B cell (primary cell): ENCODE results near the gene AFDN. TPM values are rescaled to one million over a fixed set of nuclear protein-coding genes. Genes with fewer than 3 reads are reported as not detected.

Source experiments
- ATAC-seq: fragments of 200-7000 bp; cut with Tn5 transposase; one replicate; pipeline ENCODE4 v1.10.0; 2021; ENCODE audit warnings: low read depth, mild to moderate bottlenecking, moderate number of reproducible peaks, moderate library complexity
- CTCF ChIA-PET: fragments of 350-600 bp; sonication (Branson Sonifier 250); formaldehyde crosslinking; loops from one replicate; lab custom pipeline; 2021; ENCODE audit warnings: antibody characterized with exemption, inconsistent platforms; lab: Charles Lee
- POLR2A ChIA-PET: fragments of 350-600 bp; sonication (Branson Sonifier 250); formaldehyde crosslinking; loops from one replicate; lab custom pipeline; 2021; ENCODE audit warnings: antibody characterized with exemption; lab: Charles Lee
- DNase-seq: peaks from one replicate; pipeline ENCODE4 v3.0.0; 2013
- H2AFZ ChIP-seq: 2 replicates; pipeline ENCODE4 v1.6.1; 2012; ENCODE audit warnings: mild to moderate bottlenecking, low read depth, low read length; ENCODE audit not compliant: insufficient read depth, poor library complexity, severe bottlenecking
- H3K27ac ChIP-seq, 2 donors: 1 replicate in 1 of 2; 2 replicates in 1 of 2; pipeline ENCODE4 v1.5.1; 2012 to 2013; ENCODE audit warnings: low read length in 2 of 2, mild to moderate bottlenecking in 2 of 2, moderate library complexity in 1 of 2
- H3K27me3 ChIP-seq, 4 experiments: fragments of 200-600 bp in 1 of 4; sonication (generic) in 1 of 4; replicated peaks in 1 of 4; 1 replicate in 2 of 4; 2 replicates in 2 of 4; pipeline versions ENCODE4 v1.6.1 to v1.7.0; 2013 to 2016; ENCODE audit warnings: low read length in 3 of 4, mild to moderate bottlenecking in 2 of 4, mixed read lengths in 1 of 4, moderate library complexity in 1 of 4; ENCODE audit not compliant: insufficient read depth in 4 of 4, control insufficient read depth in 3 of 4; ENCODE audit errors: control extremely low read depth in 1 of 4
- H3K36me3 ChIP-seq, 2 experiments: replicated peaks in 1 of 2; 1 replicate in 1 of 2; 2 replicates in 1 of 2; pipeline versions ENCODE4 v1.6.1 to v1.7.1; 2013; ENCODE audit warnings: low read length in 1 of 2; ENCODE audit not compliant: insufficient read depth in 2 of 2, control insufficient read depth in 1 of 2; ENCODE audit errors: control extremely low read depth in 1 of 2, extremely low read depth in 1 of 2
- H3K4me1 ChIP-seq, 2 donors: fragments of 200-600 bp in 1 of 2; sonication (generic) in 1 of 2; 1 replicate in 1 of 2; 2 replicates in 1 of 2; pipeline versions ENCODE4 v1.5.1 to v1.6.1; 2013 to 2017; ENCODE audit warnings: low read length in 2 of 2; ENCODE audit not compliant: control insufficient read depth in 2 of 2, insufficient read depth in 2 of 2
- H3K4me2 ChIP-seq: replicated peaks from 2 replicates; pipeline ENCODE3; 2012; ENCODE audit warnings: mild to moderate bottlenecking, low read depth, low read length; ENCODE audit not compliant: poor library complexity, severe bottlenecking
- H3K4me3 ChIP-seq, 5 experiments: fragments of 200-600 bp in 1 of 5; sonication (generic) in 1 of 5; 1 replicate in 3 of 5; 2 replicates in 2 of 5; pipeline versions ENCODE4 v1.5.1 to v1.7.0; 2011 to 2016; ENCODE audit warnings: low read length in 4 of 5, mild to moderate bottlenecking in 4 of 5, low read depth in 2 of 5, control low read depth in 1 of 5, moderate library complexity in 1 of 5; ENCODE audit not compliant: insufficient read depth in 1 of 5; ENCODE audit errors: control extremely low read depth in 1 of 5, extremely low read depth in 1 of 5
- H3K79me2 ChIP-seq: fragments of 200-600 bp; sonication (generic); one replicate; pipeline ENCODE4 v1.6.0; 2016; ENCODE audit warnings: low read length; ENCODE audit not compliant: control insufficient read depth, insufficient read depth
- H3K9ac ChIP-seq: fragments of 200-600 bp; sonication (generic); 2 replicates; pipeline ENCODE4 v1.6.1; 2017; ENCODE audit warnings: mild to moderate bottlenecking, low read length, moderate library complexity
- H3K9me3 ChIP-seq, 3 donors: one replicate each; pipeline versions ENCODE4 v1.6.1 to v1.7.1; 2013; ENCODE audit warnings: low read length in 2 of 3; ENCODE audit not compliant: control insufficient read depth in 2 of 3, insufficient read depth in 1 of 3; ENCODE audit errors: control extremely low read depth in 1 of 3
- H4K20me1 ChIP-seq: 2 replicates; pipeline ENCODE4 v1.6.0; 2012; ENCODE audit warnings: mild to moderate bottlenecking, low read length; ENCODE audit not compliant: insufficient read depth, control insufficient read depth, poor library complexity, severe bottlenecking
- H3K27ac Mint-ChIP-seq: one replicate; pipeline ENCODE4 v1.8.0; 2021; ENCODE audit warnings: mixed read lengths
- H3K27me3 Mint-ChIP-seq: one replicate; pipeline ENCODE4 v1.8.0; 2021; ENCODE audit warnings: mixed read lengths
- H3K4me1 Mint-ChIP-seq: one replicate; pipeline ENCODE4 v1.8.0; 2021; ENCODE audit warnings: mixed read lengths
- H3K4me3 Mint-ChIP-seq: one replicate; pipeline ENCODE4 v1.8.0; 2021; ENCODE audit warnings: mixed read lengths
- H3K9me3 Mint-ChIP-seq: one replicate; pipeline ENCODE4 v1.8.0; 2022; ENCODE audit warnings: mixed read lengths; ENCODE audit not compliant: insufficient read depth
- CTCF ChIP-seq: fragments of 200-600 bp; IDR thresholded peaks from one replicate; pipeline ENCODE4 v1.8.0; 2022; ENCODE audit warnings: antibody characterized with exemption, mild to moderate bottlenecking
- EZH2 ChIP-seq: IDR thresholded peaks from 2 replicates; pipeline ENCODE4 v1.6.1; 2012; ENCODE audit warnings: borderline replicate concordance, low read depth, mild to moderate bottlenecking, moderate library complexity, low read length; ENCODE audit not compliant: insufficient read depth, poor library complexity, severe bottlenecking
- WGBS: methylation state at CpG from one replicate; pipeline ENCODE4 v1.1.5; 2013; ENCODE audit warnings: missing lambda C conversion rate; ENCODE audit not compliant: insufficient coverage; 5-methylcytosine and 5-hydroxymethylcytosine counted together
- intact Hi-C: fragments of 100-400 bp; cut with micrococcal nuclease; formaldehyde crosslinking; loops from one replicate; pipeline ENCODE4 v1.10.0; 2022
- polyA plus RNA-seq: library from polyadenylated mRNA; depleted of rRNA; stranded (reverse); fragments of >200 nt; gene quantifications from 2 replicates; pipeline ENCODE4 v1.2.3, GENCODE V29; 2012
- total RNA-seq, 2 donors: library from RNA; stranded (reverse); fragments of 120-200 nt in 1 of 2; gene quantifications; 1 replicate in 1 of 2; 2 replicates in 1 of 2; pipeline versions ENCODE4 v1.2.3 to v1.2.4, GENCODE V29; 2013 to 2022

Gene AFDN
- total and polyA plus RNA-seq, 2 donors (not counting 1 experiment from before 2014, with no cell fraction given), result 15.4 to 70.5 TPM

- Mint-ChIP-seq H3K27ac (no peak overlapping the region), H3K4me3 (peak overlapping the region; percentile 2), H3K4me1 (peaks cover 25% of the 10 kb centered on the region), H3K27me3 (peaks cover 15% of the 10 kb centered on the region), H3K9me3 (no peaks in the 10 kb centered on the region)
- H3K79me2 ChIP-seq, result no peaks in the 10 kb centered on the region
- no peak overlapping the region for H3K27ac ChIP-seq
- no peaks in the 10 kb centered on the region for H3K9me3 ChIP-seq
- peaks cover 14 to 18% of the 10 kb centered on the region in 2 donors for H3K4me1 ChIP-seq
- ATAC-seq (peak; percentile 21), DNase-seq (no peak)
- H3K9ac ChIP-seq, result no peak overlapping the region
- intact Hi-C loops, result no loop called here
- H3K27me3 ChIP-seq, result peaks cover 0 to 27% (median 3%) of the 10 kb centered on the region in 4 experiments
- CTCF ChIA-PET, result no interaction called here
- no peaks in the 10 kb centered on the region for H4K20me1 ChIP-seq
- WGBS, result 0% methylated on average over 2 of the region's 4 CpGs
- no peak overlapping the region for H3K4me3 ChIP-seq
- H3K4me2 ChIP-seq, result no peak overlapping the region
- no peaks in the 10 kb centered on the region for H3K36me3 ChIP-seq
- no peak for TF ChIP-seq CTCF
- TF ChIP-seq EZH2, result no peak
- H2AFZ ChIP-seq, result no peak overlapping the region
- POLR2A ChIA-PET, result no interaction called here
Observed at GRCh38 chr6:167832497-167833395, 6.0 kb downstream of the AFDN start.

- no CpG with 5 or more reads among the region's 2 CpGs for WGBS
- Mint-ChIP-seq H3K9me3 (no peaks in the 10 kb centered on the region), H3K4me3 (peak overlapping the region; percentile 2), H3K27me3 (peaks cover 16% of the 10 kb centered on the region), H3K4me1 (peaks cover 19% of the 10 kb centered on the region), H3K27ac (no peak overlapping the region)
- POLR2A ChIA-PET, result no interaction called here
- intact Hi-C loops, result no loop called here
- DNase-seq, result no peak
- TF ChIP-seq CTCF (no peak), EZH2 (no peak)
- Histone ChIP-seq H3K27me3 (peaks cover 0 to 25% (median 2%) of the 10 kb centered on the region in 4 experiments), H3K4me2 (no peak overlapping the region), H3K27ac (no peak overlapping the region), H3K9ac (no peak overlapping the region), H3K36me3 (no peaks in the 10 kb centered on the region), H3K4me1 (peaks cover 10 to 11% of the 10 kb centered on the region in 2 donors), H3K79me2 (no peaks in the 10 kb centered on the region), H3K9me3 (no peaks in the 10 kb centered on the region), H2AFZ (no peak overlapping the region), H4K20me1 (no peaks in the 10 kb centered on the region), H3K4me3 (no peak overlapping the region)
- no peak for ATAC-seq
- CTCF ChIA-PET, result no interaction called here
Observed at GRCh38 chr6:167833396-167833763, 6.7 kb downstream of the AFDN start.
